Fibroblast of the aortic adventitia (primary cell): ENCODE results near the gene DHRS3. TPM values are rescaled to one million over a fixed set of nuclear protein-coding genes. Genes with fewer than 3 reads are reported as not detected.
"Not testable (repeated sequence)": the region's sequence is repeated elsewhere in the genome, so short reads cannot be mapped to it uniquely, and the experiment has no call there.

Source experiments
- DNase-seq: peaks from one replicate; pipeline ENCODE4 v3.0.0-alpha.2; 2010; ENCODE audit warnings: low read depth
- H3K4me3 ChIP-seq: 2 replicates; pipeline ENCODE4 v1.5.1; 2011; ENCODE audit warnings: low read depth, mild to moderate bottlenecking, control low read depth, low read length, moderate library complexity
- total RNA-seq: library from RNA; depleted of rRNA; stranded (reverse); fragments of >200 nt; gene quantifications from 2 replicates; pipeline ENCODE4 v1.2.3, GENCODE V29; 2012; ENCODE audit warnings: low replicate concordance
- TF ChIP-seq, protein P1 (sequence below): IDR thresholded peaks from 2 replicates; pipeline ENCODE4 v1.5.1; 2011; ENCODE audit warnings: mild to moderate bottlenecking, low read length, control low read depth, inconsistent platforms; ENCODE audit not compliant: insufficient read depth

Gene DHRS3
- total RNA-seq, 1 donor, result 114 TPM

DNA sequence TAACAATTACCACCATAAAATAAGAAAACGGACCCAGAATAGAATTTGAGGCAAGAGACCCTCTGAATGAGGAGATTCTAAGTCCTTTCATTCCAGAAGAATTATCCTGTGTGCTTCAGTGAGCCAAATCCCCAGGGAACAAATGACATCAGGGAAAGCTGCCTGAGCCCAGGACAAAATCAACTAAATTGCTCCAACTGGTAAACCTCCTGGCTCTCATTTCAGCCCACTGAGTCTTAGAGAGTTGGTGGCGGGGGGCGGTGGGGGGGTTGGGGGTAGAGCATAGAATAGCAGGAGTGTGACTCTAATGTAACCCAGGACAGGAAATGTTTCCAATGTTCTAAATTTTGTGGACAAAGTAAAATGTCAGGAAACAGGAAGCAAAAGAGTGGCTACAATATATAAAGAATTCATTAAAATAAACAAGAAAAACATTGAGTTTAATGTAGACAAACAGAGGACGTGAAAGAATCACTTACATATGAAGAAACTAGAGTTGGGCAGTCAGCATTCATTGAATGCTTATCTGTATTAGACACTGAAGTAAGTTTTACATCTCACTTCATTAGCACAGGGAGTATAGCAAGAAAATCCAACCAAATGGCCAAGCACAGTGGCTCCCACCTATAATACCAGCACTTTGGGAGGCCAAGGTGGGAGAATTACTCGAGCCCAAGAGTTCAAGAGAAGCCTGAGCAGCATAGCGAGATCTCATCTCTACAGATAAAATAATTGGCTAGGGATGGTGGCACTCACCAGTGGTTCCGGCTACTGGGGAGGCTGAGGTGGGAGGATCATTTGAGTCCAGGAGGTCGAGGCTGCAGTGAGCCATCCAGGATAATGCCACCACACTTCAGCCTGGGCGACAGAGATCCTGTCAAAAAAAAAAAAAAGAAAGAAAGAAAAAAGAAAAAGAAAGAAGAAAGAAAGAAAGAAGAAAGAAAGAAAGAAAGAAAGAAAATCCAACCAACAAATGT, 75.1 kb downstream of the DHRS3 start:
- H3K4me3 ChIP-seq, result no peak overlapping the region
- TF ChIP-seq, protein P1, sequence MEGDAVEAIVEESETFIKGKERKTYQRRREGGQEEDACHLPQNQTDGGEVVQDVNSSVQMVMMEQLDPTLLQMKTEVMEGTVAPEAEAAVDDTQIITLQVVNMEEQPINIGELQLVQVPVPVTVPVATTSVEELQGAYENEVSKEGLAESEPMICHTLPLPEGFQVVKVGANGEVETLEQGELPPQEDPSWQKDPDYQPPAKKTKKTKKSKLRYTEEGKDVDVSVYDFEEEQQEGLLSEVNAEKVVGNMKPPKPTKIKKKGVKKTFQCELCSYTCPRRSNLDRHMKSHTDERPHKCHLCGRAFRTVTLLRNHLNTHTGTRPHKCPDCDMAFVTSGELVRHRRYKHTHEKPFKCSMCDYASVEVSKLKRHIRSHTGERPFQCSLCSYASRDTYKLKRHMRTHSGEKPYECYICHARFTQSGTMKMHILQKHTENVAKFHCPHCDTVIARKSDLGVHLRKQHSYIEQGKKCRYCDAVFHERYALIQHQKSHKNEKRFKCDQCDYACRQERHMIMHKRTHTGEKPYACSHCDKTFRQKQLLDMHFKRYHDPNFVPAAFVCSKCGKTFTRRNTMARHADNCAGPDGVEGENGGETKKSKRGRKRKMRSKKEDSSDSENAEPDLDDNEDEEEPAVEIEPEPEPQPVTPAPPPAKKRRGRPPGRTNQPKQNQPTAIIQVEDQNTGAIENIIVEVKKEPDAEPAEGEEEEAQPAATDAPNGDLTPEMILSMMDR, result no peak
- no peak for DNase-seq

DNA sequence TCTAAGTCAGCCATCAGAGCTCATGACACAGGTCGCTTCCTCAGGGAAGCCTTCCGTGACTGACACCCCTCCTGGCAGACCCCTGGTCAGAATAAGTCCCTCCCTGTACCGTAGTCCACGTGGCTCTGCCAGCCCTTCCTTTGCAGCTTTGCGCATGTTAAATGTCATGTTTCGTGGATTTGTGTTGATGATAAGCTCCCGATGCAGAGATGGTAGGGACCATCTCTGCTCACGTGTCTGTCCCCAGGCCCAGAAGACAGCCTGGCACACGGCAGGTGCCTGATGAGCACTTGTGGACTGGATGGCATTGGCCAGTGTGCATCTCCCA, 75.9 kb downstream of the DHRS3 start:
- DNase-seq, result no peak
- no peak overlapping the region for H3K4me3 ChIP-seq
- TF ChIP-seq, protein P1, result no peak

DNA sequence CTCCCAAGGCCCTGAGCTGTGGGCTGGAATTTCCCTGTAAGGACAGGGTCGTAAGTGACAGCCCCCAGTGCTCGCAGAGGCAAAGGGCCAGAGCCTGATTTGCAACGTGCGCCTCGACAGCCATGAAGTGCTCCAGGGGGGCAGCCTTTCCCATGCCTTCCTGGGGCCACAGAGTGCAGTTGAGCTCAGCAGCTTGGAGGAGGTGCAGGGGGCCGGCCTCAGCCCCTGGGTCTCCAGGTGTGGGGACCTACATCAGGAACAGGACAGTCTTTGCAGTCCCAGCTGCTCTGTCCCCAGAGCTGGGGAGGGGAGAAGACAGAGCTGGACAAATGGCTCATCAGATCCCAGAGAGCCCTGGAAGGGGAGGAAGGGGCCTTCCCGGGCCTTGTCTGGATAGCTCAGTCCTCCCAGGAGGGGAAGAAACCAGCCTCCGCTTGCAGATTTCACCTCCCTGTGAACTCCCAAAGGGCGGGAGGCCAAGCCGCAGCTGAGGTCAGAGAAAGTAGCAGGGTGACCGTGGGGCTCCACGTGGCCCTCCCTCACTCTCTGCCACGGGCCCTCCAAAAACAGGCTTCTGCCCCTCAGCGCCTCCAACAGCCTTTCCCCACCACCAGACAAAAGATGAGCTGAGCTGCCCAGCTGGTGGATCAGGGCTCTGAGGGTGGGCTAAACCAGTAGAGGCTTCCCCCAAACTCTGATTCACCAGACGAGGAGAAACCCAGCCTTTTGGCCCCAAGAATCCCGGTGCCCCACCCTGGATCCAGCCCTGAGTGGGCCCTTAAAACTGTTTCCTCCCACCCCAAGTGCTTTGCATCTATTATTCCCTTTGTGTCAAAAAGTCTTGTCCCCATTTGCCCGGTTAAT, 76.5 kb downstream of the DHRS3 start:
- TF ChIP-seq, protein P1, result no peak
- H3K4me3 ChIP-seq, result no peak overlapping the region
- DNase-seq, result peak; percentile 88

DNA sequence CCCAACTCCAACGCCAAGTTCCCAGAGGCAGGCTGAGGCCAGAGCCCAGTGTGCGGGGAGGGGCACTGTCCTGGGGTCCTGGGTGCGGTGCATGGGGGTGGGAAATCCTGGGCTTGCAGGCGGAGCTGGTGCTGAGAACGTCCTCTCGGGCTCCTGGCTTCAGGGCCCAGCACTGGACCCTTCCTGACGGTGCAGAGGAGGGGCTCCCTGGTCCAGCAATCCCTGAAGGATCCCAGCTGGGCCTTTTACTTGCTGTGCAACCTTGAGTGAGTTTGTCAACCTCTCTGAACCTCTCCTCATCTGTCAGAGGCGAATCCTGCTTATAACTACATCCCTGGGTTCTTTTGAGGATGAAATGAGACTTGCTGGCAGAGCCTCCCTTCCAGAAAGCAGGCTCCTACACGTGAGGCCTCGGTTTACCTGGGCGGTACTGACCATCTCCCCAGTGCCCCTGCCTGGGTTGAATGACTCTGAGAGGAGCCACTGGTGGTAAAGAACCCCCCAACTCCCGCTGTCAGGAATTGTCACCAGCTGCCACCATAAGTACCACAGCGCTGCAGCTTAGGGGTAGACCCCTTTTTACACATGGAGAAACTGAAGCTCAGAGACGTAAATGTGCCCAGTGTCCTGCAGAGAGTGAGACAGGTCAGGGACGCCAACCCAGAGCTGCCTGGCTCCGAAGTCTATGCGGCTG, 77.3 kb downstream of the DHRS3 start:
- TF ChIP-seq, protein P1, result no peak
- no peak overlapping the region for H3K4me3 ChIP-seq
- DNase-seq, result no peak

DNA sequence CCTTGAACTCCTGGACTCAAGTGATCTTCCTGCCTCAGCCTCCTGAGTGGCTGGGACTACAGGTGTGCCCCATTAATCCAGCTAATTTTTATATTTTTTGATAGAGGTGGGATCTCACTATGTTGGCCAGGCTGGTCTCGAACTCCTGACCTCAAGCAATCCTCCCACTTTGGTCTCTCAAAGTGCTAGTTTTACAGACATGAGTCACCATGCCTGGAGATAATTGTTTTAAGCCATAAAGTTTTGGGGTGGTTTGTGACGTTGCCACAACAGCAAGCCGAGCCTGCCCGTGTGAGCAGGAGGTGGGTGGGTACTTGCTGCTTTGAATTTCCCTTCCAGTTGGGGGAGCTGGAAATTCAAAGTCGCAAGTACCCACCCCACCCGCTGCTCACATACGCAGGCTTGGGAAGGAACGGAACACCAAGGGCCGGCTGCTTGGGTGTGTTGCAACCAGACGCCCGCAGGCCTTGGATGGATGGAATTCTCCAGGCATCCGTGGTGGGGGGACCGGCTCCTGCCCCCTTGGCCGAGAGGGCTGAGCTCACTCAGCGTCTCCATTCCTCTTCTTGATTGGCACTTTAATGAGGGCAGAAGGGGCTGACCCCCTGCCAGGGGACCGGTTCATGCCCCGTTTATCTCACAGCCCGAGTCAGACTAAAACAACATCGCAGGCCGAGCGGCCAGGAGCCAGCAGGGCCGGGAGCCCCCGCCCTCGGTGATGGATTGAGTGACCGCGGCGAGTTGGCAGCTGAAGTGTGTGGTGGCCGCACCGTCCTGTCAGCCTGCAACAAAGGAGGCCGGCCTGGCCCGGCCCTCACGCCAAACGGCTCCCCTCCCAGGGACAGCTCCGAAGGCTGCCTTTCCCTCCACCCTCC, 78.1 kb downstream of the DHRS3 start:
- H3K4me3 ChIP-seq, result no peak overlapping the region
- peak; percentile 98 for DNase-seq
- TF ChIP-seq, protein P1, result peak; percentile 16

DNA sequence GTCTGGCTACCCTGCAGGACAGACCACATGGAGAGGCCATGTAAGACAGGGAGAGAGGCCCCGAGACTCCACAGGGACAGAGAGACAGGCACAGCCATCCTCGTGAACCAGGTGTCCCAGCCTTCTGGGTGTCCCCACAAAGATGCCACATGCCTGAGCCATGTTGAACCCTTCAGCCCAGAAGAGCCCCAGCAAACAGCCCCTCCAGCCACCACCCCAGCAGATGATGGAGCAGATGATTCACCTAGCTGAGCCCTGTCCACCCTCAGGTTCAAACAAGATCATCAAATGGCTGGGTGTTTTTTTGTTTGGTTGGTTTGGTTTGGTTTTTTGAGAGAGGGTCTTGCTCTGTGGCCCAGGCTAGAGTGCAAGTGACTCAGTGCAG, 78.7 kb downstream of the DHRS3 start:
- H3K4me3 ChIP-seq, result no peak overlapping the region
- no peak for DNase-seq
- TF ChIP-seq, protein P1, result no peak

DNA sequence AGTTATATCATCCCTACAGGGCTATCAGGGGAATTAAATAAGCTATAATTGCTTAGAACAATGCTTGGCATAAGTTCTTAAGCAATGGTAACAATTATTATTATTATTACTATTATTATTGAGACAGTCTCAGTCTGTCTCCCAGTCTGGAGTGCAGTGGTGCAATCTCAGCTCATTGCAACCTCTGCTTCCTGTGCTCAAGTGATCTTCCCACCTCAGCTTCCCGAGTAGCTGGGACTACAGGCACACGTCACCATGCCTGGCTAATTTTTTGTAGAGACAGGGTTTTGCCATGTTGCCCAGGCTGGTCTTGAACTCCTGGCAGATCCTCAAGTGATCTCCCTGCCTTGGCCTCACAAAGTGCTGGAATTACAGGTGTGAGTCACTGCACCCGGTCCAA, 79.5 kb downstream of the DHRS3 start:
- not testable (repeated sequence) for H3K4me3 ChIP-seq
- peak; percentile 42 for DNase-seq
